Chondrocyte (in vitro differentiated cells): ENCODE results near the gene STT3B. TPM values are rescaled to one million over a fixed set of nuclear protein-coding genes. Genes with fewer than 3 reads are reported as not detected.

Experiments used
- DNase-seq: peaks from one replicate; pipeline ENCODE4 v3.0.0; 2021; ENCODE audit warnings: mixed read lengths, low spot score
- H3K27ac Mint-ChIP-seq: one replicate; pipeline ENCODE4 v1.8.0; 2021; ENCODE audit warnings: mild to moderate bottlenecking, moderate library complexity, mixed read lengths; ENCODE audit not compliant: unreplicated experiment
- H3K27me3 Mint-ChIP-seq: 2 replicates; pipeline ENCODE4 v1.8.0; 2021; ENCODE audit warnings: low read depth, mixed read lengths
- H3K36me3 Mint-ChIP-seq: 2 replicates; pipeline ENCODE4 v1.8.0; 2021; ENCODE audit warnings: low read depth, mixed read lengths
- H3K4me1 Mint-ChIP-seq: 2 replicates; pipeline ENCODE4 v1.8.0; 2021; ENCODE audit warnings: low read depth, mild to moderate bottlenecking, mixed read lengths
- H3K4me3 Mint-ChIP-seq: one replicate; pipeline ENCODE4 v1.8.0; 2021; ENCODE audit warnings: mild to moderate bottlenecking, moderate library complexity, mixed read lengths; ENCODE audit not compliant: unreplicated experiment
- H3K9me3 Mint-ChIP-seq: 2 replicates; pipeline ENCODE4 v1.8.0; 2021; ENCODE audit warnings: low read depth, mixed read lengths
- total RNA-seq: library from RNA; stranded (reverse); gene quantifications from 3 replicates; pipeline ENCODE4 v1.2.1, GENCODE V29; 2021
- TF ChIP-seq, protein P1 (sequence below): fragments of 200-600 bp; sonication (generic); IDR thresholded peaks from 2 replicates; pipeline ENCODE4 v1.5.0; 2021; ENCODE audit warnings: antibody characterized with exemption, mild to moderate bottlenecking, moderate library complexity

The STT3B gene
- total RNA-seq, 1 donor from 2014 or later = 118 TPM

DNA sequence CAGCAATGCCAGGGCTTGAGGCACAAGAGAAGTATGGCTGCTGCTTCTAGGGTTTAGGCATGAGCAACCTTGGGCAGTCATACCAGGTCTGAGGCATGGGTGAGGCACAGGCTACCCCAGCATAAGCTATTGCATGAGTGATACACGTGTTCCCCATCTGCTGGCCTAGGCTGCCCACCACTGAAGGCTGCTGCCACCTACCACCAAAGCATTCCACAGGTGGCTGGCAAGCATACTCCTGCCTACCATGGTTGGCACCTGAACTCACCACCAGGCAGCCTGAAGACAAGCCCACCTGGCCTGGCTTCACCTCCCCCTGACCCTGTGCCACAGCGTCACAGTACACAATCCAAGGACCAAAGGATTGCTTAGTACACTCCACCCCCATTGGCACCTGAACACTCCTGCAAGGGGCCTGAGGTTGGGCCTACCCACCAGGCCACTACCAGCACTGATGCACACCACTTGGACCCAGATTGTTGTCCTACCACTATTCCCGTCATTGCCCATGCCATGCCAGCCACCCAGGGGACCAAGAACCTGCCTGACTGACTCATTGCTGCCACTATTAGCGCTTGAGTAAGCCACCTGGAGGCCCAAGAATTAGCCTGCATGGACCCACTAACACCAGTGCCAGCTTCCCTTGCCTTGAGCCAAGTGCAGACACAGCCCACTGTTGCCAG, 115.7 kb downstream of the STT3B start:
- no peaks in the 10 kb centered on the region for H3K4me1 Mint-ChIP-seq
- H3K36me3 Mint-ChIP-seq = peaks cover 67% of the 10 kb centered on the region
- peaks cover 54% of the 10 kb centered on the region for H3K9me3 Mint-ChIP-seq
- H3K27me3 Mint-ChIP-seq = no peaks in the 10 kb centered on the region
- no peak overlapping the region for H3K4me3 Mint-ChIP-seq
- TF ChIP-seq, protein P1, sequence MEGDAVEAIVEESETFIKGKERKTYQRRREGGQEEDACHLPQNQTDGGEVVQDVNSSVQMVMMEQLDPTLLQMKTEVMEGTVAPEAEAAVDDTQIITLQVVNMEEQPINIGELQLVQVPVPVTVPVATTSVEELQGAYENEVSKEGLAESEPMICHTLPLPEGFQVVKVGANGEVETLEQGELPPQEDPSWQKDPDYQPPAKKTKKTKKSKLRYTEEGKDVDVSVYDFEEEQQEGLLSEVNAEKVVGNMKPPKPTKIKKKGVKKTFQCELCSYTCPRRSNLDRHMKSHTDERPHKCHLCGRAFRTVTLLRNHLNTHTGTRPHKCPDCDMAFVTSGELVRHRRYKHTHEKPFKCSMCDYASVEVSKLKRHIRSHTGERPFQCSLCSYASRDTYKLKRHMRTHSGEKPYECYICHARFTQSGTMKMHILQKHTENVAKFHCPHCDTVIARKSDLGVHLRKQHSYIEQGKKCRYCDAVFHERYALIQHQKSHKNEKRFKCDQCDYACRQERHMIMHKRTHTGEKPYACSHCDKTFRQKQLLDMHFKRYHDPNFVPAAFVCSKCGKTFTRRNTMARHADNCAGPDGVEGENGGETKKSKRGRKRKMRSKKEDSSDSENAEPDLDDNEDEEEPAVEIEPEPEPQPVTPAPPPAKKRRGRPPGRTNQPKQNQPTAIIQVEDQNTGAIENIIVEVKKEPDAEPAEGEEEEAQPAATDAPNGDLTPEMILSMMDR = no peak
- H3K27ac Mint-ChIP-seq = no peak overlapping the region
- no peak for DNase-seq

DNA sequence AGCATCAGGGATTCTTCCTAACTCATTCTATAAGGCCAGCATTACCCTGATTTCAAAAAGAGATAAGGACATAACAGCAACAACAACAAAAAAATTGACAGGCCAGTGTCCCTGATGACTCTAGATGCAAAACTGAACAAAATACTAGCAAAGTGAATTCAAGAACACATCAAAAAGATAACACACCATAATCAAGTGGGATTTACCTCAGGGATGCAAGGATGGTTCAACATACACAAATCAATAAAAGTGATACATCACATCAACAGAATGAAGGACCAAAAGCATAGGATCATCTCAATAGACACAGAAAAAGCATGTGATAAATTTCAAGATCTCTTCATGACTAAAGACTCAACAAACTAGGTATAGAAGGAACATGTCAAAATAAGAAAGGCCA, 119.6 kb downstream of the STT3B start:
- Mint-ChIP-seq H3K4me1 (no peaks in the 10 kb centered on the region), H3K27me3 (no peaks in the 10 kb centered on the region), H3K36me3 (peaks cover 78% of the 10 kb centered on the region), H3K4me3 (no peak overlapping the region), H3K9me3 (peaks cover 83% of the 10 kb centered on the region), H3K27ac (no peak overlapping the region)
- no peak for DNase-seq
- TF ChIP-seq, protein P1 = no peak

DNA sequence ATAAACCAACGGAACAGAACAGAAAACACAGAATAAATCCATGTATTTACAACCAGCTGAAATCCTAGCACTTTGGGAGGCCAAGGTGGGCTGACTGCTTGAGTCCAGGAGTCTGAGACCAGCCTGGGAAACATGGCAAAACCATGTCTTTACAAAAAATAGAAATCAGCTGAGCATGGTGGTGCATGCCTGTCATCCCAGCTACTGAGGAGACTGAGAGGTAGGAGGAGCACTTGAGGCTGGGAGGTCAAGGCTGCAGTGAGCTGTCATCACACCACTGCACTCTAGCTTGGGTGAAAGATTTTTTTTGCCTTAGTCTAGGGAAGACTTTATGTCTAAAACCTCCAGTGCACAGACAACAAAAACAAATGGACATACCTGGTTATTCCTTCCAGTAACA, 120.7 kb downstream of the STT3B start:
- Mint-ChIP-seq H3K36me3 (peaks cover 78% of the 10 kb centered on the region), H3K9me3 (peaks cover 88% of the 10 kb centered on the region), H3K4me3 (no peak overlapping the region), H3K27me3 (no peaks in the 10 kb centered on the region), H3K4me1 (no peaks in the 10 kb centered on the region), H3K27ac (no peak overlapping the region)
- TF ChIP-seq, protein P1 = no peak
- DNase-seq = no peak

DNA sequence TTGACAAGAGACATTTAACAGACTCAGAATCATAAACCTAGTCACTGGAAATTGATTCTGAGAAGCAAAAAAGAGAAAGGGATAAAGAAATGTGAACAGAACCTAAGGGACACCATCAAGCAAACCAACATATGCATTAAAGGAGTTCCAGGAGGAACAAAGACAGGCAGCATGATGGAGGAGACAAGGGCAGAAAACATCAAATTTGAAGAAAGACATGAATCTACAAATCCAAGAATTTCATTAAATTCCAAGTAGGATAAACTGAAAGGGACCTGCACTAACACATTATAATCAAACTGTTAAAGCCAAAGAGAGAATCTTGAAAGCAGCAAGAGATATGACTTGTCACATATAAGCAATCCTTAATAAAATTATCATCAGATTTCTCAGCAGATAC, 122.3 kb downstream of the STT3B start:
- DNase-seq = no peak
- Mint-ChIP-seq H3K4me3 (no peak overlapping the region), H3K27ac (no peak overlapping the region), H3K36me3 (peaks cover 64% of the 10 kb centered on the region), H3K27me3 (no peaks in the 10 kb centered on the region), H3K9me3 (peaks cover 74% of the 10 kb centered on the region), H3K4me1 (no peaks in the 10 kb centered on the region)
- TF ChIP-seq, protein P1 = no peak

DNA sequence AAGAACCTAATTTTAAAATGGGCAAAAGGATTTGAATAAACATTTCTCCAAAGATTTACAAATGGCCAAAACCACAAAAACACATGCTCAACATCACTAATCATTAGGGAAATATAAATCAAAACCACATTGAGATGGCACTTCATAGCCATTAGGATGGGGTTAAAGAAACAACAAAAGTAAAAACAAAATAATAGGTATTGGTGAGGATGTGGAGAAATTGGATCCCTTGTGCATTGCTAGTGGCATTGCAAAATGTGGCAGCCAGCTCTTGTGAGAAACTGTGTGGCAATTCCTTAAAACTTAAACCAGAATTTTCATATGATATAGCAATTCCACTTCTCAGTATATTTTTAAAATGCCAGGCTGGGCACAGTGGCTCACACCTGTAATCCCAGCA, 126.5 kb downstream of the STT3B start:
- DNase-seq = no peak
- Mint-ChIP-seq H3K27me3 (no peaks in the 10 kb centered on the region), H3K9me3 (peaks cover 37% of the 10 kb centered on the region), H3K4me3 (no peak overlapping the region), H3K27ac (no peak overlapping the region), H3K4me1 (peaks cover 6% of the 10 kb centered on the region), H3K36me3 (peaks cover 44% of the 10 kb centered on the region)
- TF ChIP-seq, protein P1 = no peak
